ENCODE results near the gene DPP7. TPM values are rescaled to one million over a fixed set of nuclear protein-coding genes. Genes with fewer than 3 reads are reported as not detected.

DPP7 gene
- polyA plus RNA-seq, 1 donor: 30.0 TPM

DNA sequence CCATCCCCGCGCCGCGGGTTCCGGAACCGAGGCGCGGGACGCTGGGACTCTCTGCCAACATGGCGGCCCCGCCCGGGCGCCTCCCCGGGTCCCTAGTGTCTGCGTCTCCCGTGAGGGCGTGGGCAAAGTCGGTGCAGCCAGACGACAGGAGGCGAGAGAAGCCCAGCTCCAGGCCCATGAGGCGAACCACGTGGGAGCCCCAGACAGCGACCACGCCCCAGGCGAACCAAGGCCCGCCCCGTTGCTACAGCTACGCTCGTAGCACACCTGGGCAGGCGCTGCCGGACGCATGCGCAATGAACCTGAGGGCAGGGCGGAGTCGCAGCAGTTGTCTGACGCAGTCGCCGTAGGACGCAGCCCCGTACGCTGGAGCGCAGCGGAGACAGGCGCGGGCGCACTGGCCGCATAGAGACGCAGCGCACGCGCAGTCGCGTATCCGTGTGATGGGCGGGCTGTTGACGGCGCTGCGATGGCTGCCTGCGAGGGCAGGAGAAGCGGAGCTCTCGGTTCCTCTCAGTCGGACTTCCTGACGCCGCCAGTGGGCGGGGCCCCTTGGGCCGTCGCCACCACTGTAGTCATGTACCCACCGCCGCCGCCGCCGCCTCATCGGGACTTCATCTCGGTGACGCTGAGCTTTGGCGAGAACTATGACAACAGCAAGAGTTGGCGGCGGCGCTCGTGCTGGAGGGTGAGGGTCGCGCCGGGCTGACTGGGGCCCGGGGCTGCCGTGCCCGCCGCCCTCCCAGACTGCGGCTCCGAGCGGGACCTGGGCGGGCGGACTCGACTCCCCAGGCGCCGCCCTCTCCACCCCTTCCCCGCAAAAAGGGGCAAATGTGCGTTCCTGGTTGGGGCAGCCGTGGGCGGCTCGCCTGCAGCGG is 27.8 kb downstream of the DPP7 start, which contains the start of gene MAN1B1:
Gene MAN1B1 (plus strand): TSS at position 455 of the 878 bp plus-strand sequence. CDS start 15 bp downstream, at position 470.
- peak; percentile 99 for DNase-seq

DNA sequence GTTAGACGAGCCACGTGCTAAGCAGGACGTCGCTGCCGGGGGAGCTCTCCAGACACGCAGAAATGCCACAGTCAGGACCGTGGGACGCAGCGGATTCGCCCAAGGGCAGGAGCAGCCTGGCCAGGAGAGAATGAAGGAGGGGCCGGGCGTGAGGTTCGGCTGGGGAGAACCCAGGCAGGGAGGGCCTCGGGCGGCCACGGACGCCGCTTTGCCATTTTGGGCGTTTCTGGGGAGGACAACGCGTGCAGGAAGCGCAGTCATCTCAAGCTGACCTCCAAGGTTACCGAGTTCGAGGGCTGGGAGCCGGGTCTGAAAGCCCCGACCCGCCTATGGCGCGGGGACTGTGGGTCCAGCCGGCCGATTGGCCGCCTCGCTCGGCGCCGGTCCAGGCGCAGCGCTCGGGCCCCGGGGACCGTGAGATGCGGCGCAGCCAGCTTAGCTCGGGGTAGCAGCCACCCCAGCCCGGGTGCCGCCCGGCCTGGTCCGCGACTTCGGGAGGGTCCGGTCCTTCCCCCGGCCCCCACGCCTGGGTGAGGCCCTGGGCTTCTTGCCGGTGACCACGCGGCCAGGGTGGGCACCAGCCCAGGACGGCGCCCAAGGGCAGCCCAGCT is 28.5 kb downstream of the DPP7 start:
- DNase-seq: no peak

DNA sequence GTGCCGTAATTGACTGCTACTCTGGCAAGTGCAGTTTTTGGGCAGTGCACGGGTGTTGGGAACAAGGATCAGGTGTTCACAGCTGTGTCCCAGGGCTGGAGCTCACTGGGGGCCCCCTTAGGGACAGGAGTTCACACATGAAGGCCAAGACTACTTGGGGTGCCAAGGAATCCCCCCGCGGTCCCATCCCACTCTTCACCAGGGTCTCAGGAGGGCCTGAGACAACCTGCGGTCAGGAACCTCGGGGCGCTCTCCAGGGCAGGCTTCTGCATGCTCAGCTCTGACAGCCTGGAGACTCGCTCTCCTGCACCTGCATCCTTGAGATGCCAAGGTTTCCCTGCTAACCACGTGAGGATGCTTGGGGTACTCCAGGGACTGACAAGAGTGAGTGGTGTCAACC is 30.0 kb downstream of the DPP7 start:
- DNase-seq: no peak

DNA sequence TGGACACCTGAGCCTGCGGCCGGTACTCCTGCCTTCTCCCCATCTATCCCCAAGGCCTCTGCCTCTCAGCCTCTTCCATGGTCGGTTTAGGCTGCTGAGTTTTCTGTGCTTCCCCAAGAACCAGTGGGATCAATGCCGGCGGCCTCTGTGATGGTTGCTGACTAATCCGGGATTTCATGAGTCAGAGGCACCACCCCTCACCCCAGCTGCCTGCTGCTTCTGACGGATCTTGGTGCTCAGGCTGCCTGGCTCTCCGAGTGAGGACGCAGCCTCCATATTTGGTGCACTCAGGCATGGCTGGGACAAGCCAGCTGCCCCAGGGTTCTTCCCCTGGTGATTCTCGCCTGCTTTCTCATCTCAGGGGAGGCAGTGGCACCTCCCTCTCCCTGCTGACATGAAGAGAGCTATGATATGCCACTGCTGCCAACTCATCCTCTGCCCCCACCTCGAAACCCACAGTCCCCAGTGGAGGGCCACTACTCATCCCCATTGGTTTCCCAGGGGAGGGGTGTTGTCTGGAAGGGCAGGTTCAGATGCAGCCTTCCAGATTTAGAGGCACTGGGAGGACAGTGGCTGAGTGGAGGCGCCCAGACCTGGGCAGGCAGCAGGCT is 31.0 kb downstream of the DPP7 start:
- no peak for DNase-seq

DNA sequence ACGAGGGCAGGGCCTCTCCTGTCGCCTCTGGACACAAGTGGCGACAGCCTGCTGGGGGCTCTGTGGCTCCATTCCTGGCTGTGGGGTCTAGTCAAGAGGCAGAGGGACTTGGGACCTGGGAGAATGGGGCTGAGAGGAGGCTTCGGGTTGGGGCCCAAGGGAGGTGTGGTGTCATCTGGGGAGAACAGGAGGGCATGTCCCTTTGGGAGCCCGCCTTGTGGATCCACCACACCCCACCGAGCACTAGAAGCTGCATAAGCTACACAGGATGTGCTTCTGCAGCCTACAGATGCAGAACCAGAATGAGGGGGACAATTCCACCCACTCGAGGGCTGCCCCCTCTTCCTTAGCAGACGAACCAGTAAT is 31.6 kb downstream of the DPP7 start:
- DNase-seq: no peak

DNA sequence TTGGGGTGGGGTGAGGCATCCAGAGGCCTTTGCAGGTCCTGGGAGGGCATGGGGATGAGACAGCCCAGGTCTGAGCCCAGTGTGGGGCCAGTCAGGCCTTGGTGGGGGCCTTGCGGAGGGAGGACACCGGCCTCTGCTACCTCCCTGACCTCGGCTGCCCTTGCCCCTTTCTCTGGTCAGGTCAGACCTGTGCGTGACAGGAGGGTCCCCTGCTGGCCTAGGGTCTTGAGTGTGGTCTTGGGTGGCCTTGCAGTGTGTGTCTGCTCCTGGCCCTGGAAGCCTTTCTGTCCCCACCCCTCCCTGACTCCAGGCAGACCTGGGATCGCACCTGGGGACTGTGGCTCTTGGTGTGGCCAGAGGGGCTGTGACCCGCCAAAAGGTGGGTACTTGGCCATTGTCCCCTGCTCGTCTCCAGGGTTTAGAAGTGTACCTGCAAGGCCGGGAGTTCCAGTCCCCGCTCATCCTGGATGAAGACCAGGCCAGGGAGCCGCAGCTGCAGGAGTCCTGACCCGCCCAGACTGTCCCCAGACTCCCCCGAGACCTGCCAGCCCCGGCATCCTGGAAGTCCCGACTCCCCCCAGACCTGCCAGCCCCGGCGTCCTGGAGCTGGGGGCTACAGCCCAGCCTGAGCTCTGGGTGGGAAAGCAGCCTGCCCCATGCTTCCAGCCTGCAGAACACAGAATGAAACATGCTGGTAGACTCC is 32.2 kb downstream of the DPP7 start:
- no peak for DNase-seq

DNA sequence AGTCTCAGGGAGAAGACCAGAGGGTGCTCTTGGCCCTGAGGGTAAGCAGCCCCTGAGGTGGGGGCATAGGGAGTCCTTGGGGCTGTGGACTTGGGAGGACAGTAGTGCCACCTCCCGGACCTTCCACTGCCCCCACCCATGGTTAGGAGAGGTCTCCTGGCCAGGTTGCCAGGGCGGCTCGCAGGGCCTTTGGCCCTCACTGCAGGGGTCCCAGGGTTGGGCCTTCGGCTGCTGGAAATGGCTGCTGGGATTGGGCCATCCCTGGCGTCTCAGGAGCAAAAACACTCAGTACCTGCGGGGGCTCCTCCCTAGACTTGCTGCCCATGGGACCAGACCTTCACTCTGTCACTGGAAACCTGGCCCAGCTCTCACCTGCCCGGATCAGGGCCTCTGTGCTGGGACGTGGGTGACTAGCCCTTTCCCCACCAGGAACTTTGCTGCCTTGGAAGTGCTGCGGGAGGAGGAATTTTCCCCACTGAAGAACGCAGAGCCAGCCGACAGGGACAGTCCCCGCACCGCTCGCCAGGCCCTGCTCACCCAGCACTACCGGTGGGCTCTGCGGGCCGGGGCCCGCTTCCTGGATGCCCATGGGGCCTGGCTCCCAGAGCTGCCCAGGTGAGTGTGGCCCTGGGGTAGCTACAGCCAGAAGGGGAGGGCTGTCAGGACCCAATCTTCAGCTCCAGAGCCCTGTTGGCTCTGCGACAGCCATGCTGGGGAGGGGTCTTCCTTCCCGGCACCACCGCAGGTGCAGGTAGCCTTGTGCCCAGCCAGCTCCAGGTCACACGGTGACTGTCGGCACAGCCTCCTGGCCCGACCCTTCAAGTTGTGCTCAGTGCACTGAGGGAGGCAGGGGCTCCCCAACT is 34.0 kb downstream of the DPP7 start:
- DNase-seq: no peak

DNA sequence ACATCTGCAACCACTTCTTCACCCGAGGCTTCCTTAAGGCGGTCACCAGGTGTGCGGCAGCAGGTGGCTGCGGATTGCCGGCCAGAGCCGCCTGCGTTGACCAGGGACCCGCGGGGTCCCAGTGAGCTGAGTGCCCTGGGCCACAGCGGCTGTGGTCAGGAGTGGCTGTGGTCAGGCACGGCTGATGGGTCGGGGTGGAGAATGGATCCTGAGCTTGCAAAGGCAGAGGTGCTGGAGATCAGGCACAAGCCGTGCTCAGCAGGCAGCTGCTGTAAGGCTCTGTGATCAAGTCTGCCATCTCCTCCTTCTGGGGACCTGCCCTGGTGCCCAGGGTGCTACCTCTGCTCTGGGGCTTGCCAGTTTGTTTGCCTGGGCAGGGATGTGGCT is 35.1 kb downstream of the DPP7 start:
- no peak for DNase-seq

DNA sequence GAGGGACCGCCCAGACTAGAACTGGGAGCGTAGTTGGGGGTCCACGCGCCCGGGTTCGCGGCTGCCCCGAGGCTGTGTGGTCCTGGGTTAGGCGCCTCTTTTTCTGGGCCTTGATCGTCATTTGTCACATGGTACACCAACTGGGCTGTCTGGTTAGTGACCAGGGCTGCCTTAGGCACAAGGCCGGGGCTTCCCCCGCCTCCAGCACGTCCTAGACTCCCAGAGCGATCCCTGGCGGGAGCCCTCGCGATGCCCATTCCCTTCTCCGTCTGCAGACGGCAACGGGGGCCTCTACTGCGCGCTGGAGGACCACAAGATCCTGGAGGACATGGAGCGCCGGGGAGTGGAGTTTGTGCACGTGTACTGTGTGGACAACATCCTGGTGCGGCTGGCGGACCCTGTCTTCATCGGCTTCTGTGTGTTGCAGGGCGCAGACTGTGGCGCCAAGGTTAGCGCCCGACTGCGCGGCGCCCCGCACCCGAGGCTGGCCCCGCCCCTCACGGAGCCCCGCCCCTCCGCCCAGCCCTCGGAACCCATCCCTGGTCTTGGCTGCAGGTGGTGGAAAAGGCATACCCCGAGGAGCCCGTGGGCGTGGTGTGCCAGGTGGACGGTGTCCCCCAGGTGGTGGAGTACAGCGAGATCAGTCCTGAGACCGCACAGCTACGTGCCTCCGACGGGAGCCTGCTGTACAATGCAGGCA is 35.7 kb downstream of the DPP7 start:
- no peak for DNase-seq

DNA sequence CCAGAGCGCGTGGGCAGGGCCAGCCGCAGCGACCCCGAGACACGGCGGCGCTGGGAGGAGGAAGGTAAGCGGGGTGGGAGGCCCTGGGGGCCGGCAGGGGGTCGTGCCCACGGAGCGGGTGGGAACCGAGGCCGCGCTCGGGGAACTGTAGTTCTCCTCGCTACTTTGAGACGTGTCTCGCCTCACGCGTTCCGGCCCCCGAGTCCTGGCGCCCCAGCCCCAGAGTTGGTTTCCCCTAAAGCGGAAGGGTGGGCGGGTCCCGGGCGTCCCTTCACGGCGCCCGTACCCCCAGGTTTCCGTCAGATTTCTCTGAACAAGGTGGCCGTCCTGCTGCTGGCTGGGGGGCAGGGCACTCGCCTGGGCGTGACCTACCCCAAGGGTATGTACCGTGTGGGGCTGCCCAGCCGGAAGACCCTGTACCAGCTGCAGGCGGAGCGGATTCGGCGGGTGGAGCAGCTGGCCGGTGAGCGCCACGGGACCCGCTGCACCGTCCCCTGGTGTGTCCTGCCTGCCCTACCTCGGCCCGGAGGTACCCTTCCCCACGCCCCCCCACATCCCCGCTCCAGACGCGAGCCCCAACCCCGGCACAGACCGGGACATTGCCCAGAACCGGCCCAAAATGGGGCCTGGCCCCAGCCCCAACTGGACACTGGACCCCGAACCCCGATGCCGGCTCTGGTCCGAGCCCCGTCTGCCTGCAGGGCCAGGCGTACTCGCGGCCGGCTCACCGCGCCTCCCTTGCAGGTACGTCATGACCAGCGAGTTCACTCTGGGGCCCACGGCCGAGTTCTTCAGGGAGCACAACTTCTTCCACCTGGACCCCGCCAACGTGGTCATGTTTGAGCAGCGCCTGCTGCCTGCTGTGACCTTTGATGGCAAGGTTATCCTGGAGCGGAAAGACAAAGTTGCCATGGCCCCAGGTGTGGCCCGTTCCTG is 36.5 kb downstream of the DPP7 start:
- no peak for DNase-seq

DNA sequence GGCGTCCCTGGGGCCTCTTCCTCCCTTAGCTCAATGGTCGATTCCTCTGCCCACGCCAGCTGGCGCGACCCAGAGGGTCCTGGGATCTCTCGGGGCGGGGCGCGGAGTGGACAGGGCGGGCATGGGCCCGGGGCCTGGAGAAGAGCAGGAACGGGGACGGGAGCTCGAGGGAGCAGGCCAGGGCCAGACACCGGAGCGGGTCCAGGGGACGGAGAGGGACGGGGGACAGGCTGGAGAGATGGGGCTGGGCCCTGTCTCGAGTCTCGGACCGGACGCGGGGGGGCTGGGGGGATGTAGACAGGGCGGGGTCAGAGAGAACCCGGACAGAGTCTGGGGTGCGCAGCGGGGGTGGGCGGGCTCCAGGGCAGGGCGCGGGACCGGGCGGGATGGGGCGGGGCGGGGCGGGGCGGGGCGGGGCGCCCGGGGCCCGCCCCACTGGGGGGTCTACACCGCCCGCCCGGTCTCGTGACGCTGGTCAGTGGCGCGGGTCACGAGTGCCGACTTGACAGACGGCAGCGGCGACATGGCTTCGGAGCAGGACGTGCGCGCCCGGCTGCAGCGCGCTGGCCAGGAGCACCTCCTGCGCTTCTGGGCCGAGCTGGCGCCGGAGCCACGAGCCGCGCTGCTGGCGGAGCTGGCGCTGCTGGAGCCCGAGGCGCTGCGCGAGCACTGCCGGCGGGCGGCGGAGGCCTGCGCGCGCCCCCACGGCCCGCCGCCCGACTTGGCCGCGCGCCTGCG is 37.4 kb downstream of the DPP7 start, which contains the start of gene UAP1L1:
Gene UAP1L1 (plus strand): TSS at position 508 of the 738 bp plus-strand sequence. CDS start 16 bp downstream, at position 524.
- no peak for DNase-seq

DNA sequence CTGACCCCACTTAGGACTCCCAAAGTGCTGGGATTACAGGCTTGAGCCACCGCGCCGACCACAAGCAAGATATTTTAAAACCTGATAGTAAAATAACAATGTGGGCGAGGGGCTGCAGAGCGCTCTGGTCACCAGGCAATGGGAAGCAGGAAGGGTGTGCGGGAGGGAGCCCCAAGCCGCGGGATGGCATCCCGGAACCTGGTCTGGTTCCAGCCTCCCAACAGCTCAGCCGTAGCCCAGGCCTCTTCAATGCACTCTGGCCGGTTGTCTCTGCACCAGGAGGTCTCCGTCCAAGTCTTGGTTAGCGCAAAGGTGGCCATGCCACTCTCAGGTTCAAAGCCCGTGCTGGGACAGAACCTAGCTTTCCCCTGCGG is 37.9 kb downstream of the DPP7 start:
- no peak for DNase-seq

DNA sequence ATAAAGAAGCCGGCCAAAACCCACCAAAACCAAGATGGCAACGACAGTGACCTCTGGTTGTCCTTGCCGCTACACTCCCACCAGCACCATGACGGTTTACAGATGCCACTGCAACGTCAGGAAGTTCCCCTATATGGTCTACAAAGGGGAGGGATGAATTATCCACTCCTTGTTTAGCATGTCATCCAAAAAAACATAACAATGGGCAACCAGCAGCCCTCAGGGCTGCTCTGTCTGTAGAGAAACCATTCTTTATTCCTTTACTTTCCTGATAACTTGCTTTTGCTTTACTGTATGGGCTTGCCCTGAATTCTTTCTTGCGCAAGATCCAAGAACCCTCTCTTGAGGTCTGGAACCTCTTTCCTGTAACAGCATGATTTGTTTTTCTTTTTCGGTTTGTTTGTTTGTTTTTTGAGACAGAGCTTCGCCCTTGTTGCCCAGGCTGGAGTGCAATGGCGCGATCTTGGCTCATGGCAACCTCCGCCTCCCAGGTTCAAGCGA is 39.2 kb downstream of the DPP7 start:
- no peak for DNase-seq

DNA sequence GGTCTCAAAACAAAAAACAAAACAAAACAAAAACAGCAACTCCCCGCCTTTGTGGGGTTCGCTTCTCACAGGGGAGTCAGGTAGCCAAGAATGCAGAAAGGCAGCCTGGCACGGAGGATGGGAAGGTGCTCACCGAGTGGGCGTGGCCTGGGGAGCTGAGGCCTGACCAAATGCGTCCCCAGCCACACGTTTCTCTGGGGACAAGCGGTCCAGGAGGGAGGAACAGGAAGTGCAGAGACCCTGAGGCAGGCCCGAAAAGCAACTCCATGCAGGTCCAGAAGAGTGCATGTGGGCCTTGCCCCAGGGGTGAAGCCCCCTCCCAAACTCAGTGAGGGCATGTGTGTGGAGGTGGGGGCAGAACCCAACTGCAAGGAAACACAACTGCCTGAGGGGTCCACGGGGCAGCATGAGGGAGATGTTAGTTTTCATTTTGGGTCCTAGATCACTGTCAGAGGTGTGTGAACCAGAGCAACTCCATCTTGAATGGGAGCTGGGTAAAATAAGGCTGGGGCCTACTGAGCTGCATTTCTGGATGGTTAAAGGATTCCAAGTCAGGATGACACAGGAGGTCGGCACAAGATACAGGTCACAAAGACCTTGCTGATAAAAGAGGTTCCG is 39.8 kb downstream of the DPP7 start:
- no peak for DNase-seq

DNA sequence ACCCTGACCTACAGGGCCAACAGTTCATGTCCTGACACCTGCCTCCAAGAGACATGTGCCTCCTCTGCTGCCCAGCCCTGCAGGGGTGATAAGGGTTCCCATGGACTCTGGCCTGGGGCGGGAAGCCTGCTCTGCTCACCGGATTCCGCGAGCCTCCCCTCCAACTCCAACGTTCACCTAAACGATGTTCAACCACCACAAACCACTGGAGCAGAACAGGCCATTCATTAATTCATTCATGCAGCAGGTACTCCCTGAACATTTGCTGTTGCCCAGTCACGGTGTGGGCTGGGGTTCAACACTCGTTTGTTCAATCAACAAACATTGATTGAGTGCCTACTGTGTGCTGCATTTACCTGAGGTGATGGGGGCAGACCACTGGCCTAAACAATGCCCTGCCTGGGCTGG is 40.5 kb downstream of the DPP7 start:
- DNase-seq: no peak

DNA sequence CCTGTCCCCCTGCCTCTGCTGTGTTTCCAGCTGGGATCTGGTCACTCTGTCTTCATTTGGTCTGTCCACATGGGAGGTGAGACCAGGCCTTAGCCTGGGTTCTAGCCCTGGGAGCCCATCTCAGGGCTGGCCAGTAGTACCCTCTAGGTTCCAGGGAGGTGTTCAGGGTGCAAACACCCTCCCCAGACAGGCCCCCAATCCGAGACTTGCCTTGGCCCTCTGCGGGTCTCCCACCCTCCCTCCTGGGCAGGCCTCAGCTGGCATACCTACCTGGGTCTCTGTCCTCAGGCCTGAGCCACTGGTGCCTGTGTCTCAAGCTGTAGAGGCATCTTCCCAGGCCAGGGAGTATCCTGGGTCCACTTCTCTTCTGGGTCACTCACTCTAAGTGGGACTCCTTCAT is 43.3 kb downstream of the DPP7 start:
- DNase-seq: no peak

DNA sequence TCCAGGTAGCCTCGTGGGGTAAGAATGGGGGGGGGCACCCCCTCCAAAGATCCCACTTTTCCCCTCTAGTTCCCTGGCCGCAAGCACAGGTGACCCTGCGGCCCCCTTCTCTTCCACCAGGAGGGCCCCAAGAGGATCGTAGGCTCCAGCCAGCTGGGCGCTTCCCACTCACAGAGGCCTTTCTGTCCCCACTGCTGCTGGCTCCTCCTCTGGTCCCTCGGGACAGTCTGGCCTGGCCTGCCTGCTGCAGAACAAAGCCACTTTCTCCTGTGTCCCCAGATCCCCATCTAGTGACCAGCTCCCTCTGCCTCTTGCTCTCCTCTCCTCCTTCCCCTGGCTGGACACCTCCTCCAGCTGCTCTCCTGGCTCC is 43.6 kb downstream of the DPP7 start:
- DNase-seq: no peak

DNA sequence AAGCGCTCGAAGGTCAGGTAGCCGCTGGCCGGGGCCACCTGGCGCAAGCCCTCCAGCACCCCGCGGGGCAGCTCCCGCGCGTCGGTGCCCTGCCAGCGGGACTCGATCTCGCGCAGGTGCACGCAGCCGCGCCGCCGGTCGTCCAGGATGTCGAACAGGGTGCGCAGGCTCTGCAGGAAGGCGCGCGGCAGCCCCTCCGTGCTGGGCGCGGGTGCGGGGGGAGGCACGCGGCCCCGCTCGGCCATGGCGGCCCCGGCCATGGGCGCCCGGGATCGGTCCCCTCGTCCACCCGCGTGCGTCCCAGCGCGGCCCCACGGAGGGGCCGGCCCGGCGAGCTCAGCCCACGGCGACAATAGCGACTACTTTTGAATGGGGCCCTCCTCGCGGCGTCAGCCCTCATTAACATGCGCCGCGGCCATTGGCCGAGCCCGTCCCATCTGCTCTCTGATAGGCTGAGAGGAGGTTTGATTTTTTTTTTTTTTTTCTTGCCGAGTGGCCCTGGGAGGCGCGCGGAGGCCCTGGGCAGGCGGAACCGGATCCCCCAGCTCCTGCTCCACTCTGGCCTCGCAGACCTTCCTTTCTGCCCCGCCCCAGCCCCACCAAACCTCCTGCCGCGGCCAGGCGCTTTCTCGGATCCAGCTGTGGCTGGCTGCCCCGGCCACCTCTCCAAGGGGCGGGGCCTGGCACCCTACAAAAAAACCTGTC is 44.2 kb downstream of the DPP7 start, which contains the start of gene SAPCD2:
Gene SAPCD2 (minus strand): TSS at position 357 of the 705 bp plus-strand sequence. CDS start 97 bp downstream, at position 260.
- peak; percentile 83 for DNase-seq

Data from hindlimb muscle (tissue), 1 donor.